Astrocyte (in vitro differentiated cells and primary cell): Measurements from ENCODE around the gene ZKSCAN1. TPM values are rescaled to one million over a fixed set of nuclear protein-coding genes. Genes with fewer than 3 reads are reported as not detected.
"Not testable (repeated sequence)": the region's sequence is repeated elsewhere in the genome, so short reads cannot be mapped to it uniquely, and the experiment has no call there.

ENCODE experiments used
- DNase-seq: peaks from one replicate; pipeline ENCODE4 v3.0.0-alpha.2; 2010; ENCODE audit warnings: low read depth
- FAIRE-seq: peaks from 2 replicates; lab custom pipeline; 2011; peaks lifted over from hg19 to GRCh38; lab: Jason Lieb, UNC
- H2AFZ ChIP-seq: 2 replicates; pipeline ENCODE4 v1.6.0; 2012; ENCODE audit warnings: low read depth, low read length, inconsistent platforms
- H3K27ac ChIP-seq: 2 replicates; pipeline ENCODE4 v1.5.1; 2011; ENCODE audit warnings: low read depth, low read length, inconsistent platforms
- H3K27me3 ChIP-seq: 2 replicates; pipeline ENCODE4 v1.6.0; 2011; ENCODE audit warnings: low read length, inconsistent platforms; ENCODE audit not compliant: insufficient read depth
- H3K36me3 ChIP-seq: 2 replicates; pipeline ENCODE4 v1.5.1; 2011; ENCODE audit warnings: low read length, inconsistent platforms; ENCODE audit not compliant: insufficient read depth
- H3K4me1 ChIP-seq: 2 replicates; pipeline ENCODE4 v1.5.1; 2011; ENCODE audit warnings: low read length, inconsistent platforms; ENCODE audit not compliant: insufficient read depth
- H3K4me2 ChIP-seq: 2 replicates; pipeline ENCODE4 v1.6.0; 2012; ENCODE audit warnings: low read length, inconsistent platforms
- H3K4me3 ChIP-seq: 2 replicates; pipeline ENCODE4 v1.5.1; 2011; ENCODE audit warnings: low read depth, mild to moderate bottlenecking, low read length, inconsistent platforms; ENCODE audit not compliant: insufficient read depth
- H3K79me2 ChIP-seq: 2 replicates; pipeline ENCODE4 v1.6.0; 2012; ENCODE audit warnings: mild to moderate bottlenecking, low read length, inconsistent platforms; ENCODE audit not compliant: insufficient read depth
- H3K9ac ChIP-seq: 2 replicates; pipeline ENCODE4 v1.6.0; 2012; ENCODE audit warnings: mild to moderate bottlenecking, low read length, inconsistent platforms
- H3K9me3 ChIP-seq: 2 replicates; pipeline ENCODE4 v1.5.1; 2012; ENCODE audit warnings: low read depth, mild to moderate bottlenecking, low read length, inconsistent platforms; ENCODE audit not compliant: insufficient read depth
- H4K20me1 ChIP-seq: 2 replicates; pipeline ENCODE4 v1.6.0; 2012; ENCODE audit warnings: low read length, inconsistent platforms; ENCODE audit not compliant: insufficient read depth
- H3K27ac Mint-ChIP-seq: one replicate; pipeline ENCODE4 v1.8.0; 2021; ENCODE audit warnings: mild to moderate bottlenecking, mixed read lengths; ENCODE audit not compliant: unreplicated experiment
- H3K27me3 Mint-ChIP-seq: one replicate; pipeline ENCODE4 v1.8.0; 2021; ENCODE audit warnings: low read depth, mixed read lengths; ENCODE audit not compliant: unreplicated experiment
- H3K36me3 Mint-ChIP-seq: one replicate; pipeline ENCODE4 v1.8.0; 2021; ENCODE audit warnings: low read depth, mixed read lengths; ENCODE audit not compliant: unreplicated experiment
- H3K4me1 Mint-ChIP-seq: one replicate; pipeline ENCODE4 v1.8.0; 2021; ENCODE audit warnings: low read depth, mixed read lengths; ENCODE audit not compliant: unreplicated experiment
- H3K4me3 Mint-ChIP-seq: one replicate; pipeline ENCODE4 v1.8.0; 2021; ENCODE audit warnings: mild to moderate bottlenecking, moderate library complexity, mixed read lengths; ENCODE audit not compliant: unreplicated experiment
- H3K9me3 Mint-ChIP-seq: one replicate; pipeline ENCODE4 v1.8.0; 2021; ENCODE audit warnings: mild to moderate bottlenecking, mixed read lengths; ENCODE audit not compliant: unreplicated experiment
- CTCF ChIP-seq: IDR thresholded peaks from 2 replicates; pipeline ENCODE4 v1.5.1; 2011; ENCODE audit warnings: low read depth, mild to moderate bottlenecking, inconsistent platforms, low read length, moderate library complexity; ENCODE audit not compliant: insufficient read depth
- EZH2 ChIP-seq: IDR thresholded peaks from 2 replicates; pipeline ENCODE4 v1.6.1; 2012; ENCODE audit warnings: mild to moderate bottlenecking, low read length, inconsistent platforms; ENCODE audit not compliant: insufficient read depth
- total RNA-seq: library from RNA; stranded (reverse); gene quantifications from 2 replicates; pipeline ENCODE4 v1.2.1, GENCODE V29; 2021

The ZKSCAN1 gene
- total RNA-seq, 1 donor from 2014 or later = 70.8 TPM

DNA sequence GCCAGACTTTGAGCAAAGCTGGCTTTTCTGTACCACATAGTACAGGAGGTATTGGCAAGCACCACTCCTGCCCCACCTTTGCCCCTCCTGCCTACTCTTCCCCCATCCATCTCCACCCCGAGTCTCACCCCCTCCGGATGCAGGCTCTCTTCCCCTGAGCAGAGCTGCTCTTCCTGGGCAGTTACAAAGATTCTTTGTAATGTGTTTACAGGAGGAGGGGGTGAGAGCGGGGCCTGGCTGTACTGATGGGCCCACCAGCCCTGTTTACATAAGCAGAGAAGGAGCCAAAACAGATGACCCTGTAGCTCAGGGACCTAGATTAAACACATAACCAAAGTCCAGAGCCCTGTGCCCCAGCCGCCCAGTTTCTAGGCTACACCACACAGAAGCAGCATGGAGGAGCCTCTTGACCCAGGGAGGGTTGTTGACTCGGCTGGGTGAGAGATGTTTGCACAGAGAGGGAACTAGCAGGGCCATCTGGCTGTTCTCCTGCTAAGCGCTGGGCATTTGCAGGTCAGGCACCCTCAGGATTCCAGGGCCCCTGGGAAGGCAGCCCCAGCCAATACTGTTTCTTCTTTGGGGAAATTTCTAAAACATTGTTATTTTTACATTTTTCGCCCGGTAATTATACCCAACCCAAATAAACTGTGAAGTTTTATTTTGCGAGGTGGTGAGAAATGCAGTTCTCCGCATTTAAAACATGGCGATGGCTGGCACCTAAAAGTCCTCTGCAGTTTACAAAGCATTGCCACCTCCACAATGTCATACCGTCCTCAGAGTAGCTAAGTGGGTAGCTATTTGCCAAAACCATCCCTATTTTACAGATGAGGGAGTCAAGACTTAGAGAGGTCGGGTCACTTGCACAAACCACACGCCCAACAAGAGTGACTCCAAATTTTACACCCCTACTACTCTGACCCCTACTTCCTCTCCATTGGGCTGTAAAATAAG lies 11.4 kb upstream of the ZKSCAN1 start:
- Mint-ChIP-seq H3K4me3 (no peak overlapping the region), H3K36me3 (no peaks in the 10 kb centered on the region), H3K9me3 (peaks cover 4% of the 10 kb centered on the region), H3K27ac (no peak overlapping the region), H3K27me3 (peaks cover 3% of the 10 kb centered on the region), H3K4me1 (no peaks in the 10 kb centered on the region)
- H4K20me1 ChIP-seq = no peaks in the 10 kb centered on the region
- H3K36me3 ChIP-seq = no peaks in the 10 kb centered on the region
- H3K4me1 ChIP-seq = no peaks in the 10 kb centered on the region
- H2AFZ ChIP-seq = no peak overlapping the region
- H3K9ac ChIP-seq = no peak overlapping the region
- no peaks in the 10 kb centered on the region for H3K27me3 ChIP-seq
- no peaks in the 10 kb centered on the region for H3K9me3 ChIP-seq
- H3K4me2 ChIP-seq = no peak overlapping the region
- FAIRE-seq (no peak), DNase-seq (no peak)
- H3K4me3 ChIP-seq = no peak overlapping the region
- H3K79me2 ChIP-seq = no peaks in the 10 kb centered on the region
- H3K27ac ChIP-seq = no peak overlapping the region
- TF ChIP-seq EZH2 (no peak), CTCF (no peak)

DNA sequence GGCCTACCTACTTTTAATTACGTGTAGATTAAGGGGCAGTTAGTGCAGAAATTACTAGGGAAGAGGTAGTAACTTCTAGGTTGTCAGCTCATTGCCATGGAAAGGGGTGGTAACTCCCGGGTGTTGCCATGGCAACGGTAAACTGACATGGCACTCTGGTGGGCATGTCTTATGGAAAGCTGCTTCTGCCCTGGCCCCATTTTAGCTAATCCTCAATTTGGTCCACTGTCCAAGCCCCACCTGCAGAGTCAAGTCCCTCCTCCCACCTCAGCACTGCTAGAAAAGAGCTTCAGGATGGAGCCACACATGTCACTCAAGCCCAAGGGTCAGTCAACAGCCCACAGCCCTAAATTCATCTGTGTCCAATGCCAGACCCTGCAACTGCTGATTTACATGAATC lies 7.5 kb upstream of the ZKSCAN1 start:
- no peak overlapping the region for H3K4me3 ChIP-seq
- Mint-ChIP-seq H3K4me1 (no peaks in the 10 kb centered on the region), H3K9me3 (peaks cover 4% of the 10 kb centered on the region), H3K4me3 (no peak overlapping the region), H3K27me3 (peaks cover 3% of the 10 kb centered on the region), H3K27ac (no peak overlapping the region), H3K36me3 (no peaks in the 10 kb centered on the region)
- no peaks in the 10 kb centered on the region for H3K27me3 ChIP-seq
- no peaks in the 10 kb centered on the region for H3K4me1 ChIP-seq
- no peak overlapping the region for H3K4me2 ChIP-seq
- H3K9ac ChIP-seq = no peak overlapping the region
- no peaks in the 10 kb centered on the region for H4K20me1 ChIP-seq
- FAIRE-seq (no peak), DNase-seq (no peak)
- H3K9me3 ChIP-seq = no peaks in the 10 kb centered on the region
- no peak overlapping the region for H2AFZ ChIP-seq
- no peak for TF ChIP-seq EZH2
- no peak for TF ChIP-seq CTCF
- H3K27ac ChIP-seq = no peak overlapping the region
- H3K79me2 ChIP-seq = no peaks in the 10 kb centered on the region
- H3K36me3 ChIP-seq = no peaks in the 10 kb centered on the region

GRCh38 chr7:100008525-100008924 lies 6.9 kb upstream of the ZKSCAN1 start:
- Histone ChIP-seq H3K4me1 (no peaks in the 10 kb centered on the region), H3K36me3 (no peaks in the 10 kb centered on the region), H3K9me3 (no peaks in the 10 kb centered on the region), H3K4me3 (no peak overlapping the region), H4K20me1 (no peaks in the 10 kb centered on the region), H3K4me2 (no peak overlapping the region), H3K9ac (no peak overlapping the region), H3K27me3 (no peaks in the 10 kb centered on the region), H3K27ac (no peak overlapping the region), H2AFZ (no peak overlapping the region), H3K79me2 (no peaks in the 10 kb centered on the region)
- FAIRE-seq (no peak), DNase-seq (no peak)
- peaks cover 4% of the 10 kb centered on the region for H3K9me3 Mint-ChIP-seq
- TF ChIP-seq EZH2 = no peak
- no peak for TF ChIP-seq CTCF
- H3K27me3 Mint-ChIP-seq = peaks cover 3% of the 10 kb centered on the region
- no peaks in the 10 kb centered on the region for H3K36me3 Mint-ChIP-seq
- H3K4me1 Mint-ChIP-seq = no peaks in the 10 kb centered on the region
- no peak overlapping the region for H3K4me3 Mint-ChIP-seq
- H3K27ac Mint-ChIP-seq = no peak overlapping the region

DNA sequence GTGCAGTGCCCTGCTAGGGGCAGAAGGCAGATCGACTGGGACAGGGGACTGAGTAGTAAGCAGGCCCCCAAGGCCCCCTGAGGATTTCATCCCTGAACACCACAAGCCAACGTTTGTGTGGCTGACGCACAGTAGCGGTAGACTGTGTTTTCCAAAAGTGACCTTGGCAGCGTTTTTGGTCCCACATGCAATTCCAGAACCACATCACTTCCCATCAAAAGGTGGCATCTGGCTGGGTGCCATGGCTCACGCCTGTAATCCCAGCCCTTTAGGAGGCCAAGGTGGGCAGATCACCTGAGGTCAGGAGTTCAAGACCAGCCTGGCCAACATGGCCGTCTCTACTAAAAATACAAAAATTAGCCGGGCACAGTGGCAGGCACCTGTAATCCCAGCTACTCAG lies 5.4 kb upstream of the ZKSCAN1 start:
- H3K4me2 ChIP-seq, DNase-seq, H3K4me3 ChIP-seq, H3K27me3 Mint-ChIP-seq, H3K4me1 ChIP-seq, H3K4me1 Mint-ChIP-seq, H3K4me3 Mint-ChIP-seq, H3K9me3 ChIP-seq, H3K36me3 ChIP-seq, H3K9me3 Mint-ChIP-seq, H3K79me2 ChIP-seq, H3K27ac Mint-ChIP-seq, H3K27me3 ChIP-seq, H4K20me1 ChIP-seq, FAIRE-seq, H2AFZ ChIP-seq, H3K9ac ChIP-seq, H3K36me3 Mint-ChIP-seq, H3K27ac ChIP-seq: not testable (repeated sequence)
